ENCODE measurements around the gene CRKL. TPM values are rescaled to one million over a fixed set of nuclear protein-coding genes. Genes with fewer than 3 reads are reported as not detected.

CRKL gene
- total RNA-seq, 2 experiments from 2014 or later: 91.0 to 92.9 TPM

Other genes starting within 250 kb of the CRKL start
- not detected for gene SERPIND1, start 143.3 kb upstream of the CRKL start, total RNA-seq
- gene PI4KA, start 58.6 kb upstream of the CRKL start, total RNA-seq: 100 to 1,000 TPM; 100 to 106 TPM
- gene SNAP29, start 58.4 kb upstream of the CRKL start, total RNA-seq: 10 to 100 TPM; 29.7 to 32.5 TPM
- gene AIFM3, start 49.8 kb downstream of the CRKL start, total RNA-seq: under 1 TPM; 0.37 to 0.94 TPM
- gene LZTR1, start 64.9 kb downstream of the CRKL start, total RNA-seq: 10 to 100 TPM; 80.1 to 80.9 TPM
- 10 to 100 TPM; 33.6 to 33.8 TPM for gene THAP7, start 84.7 kb downstream of the CRKL start, total RNA-seq
- 1 to 10 TPM in 1 of 2 experiments, under 1 TPM in 1; 0.82 to 1.9 TPM for gene P2RX6, start 97.8 kb downstream of the CRKL start, total RNA-seq
- gene SLC7A4, start 115.2 kb downstream of the CRKL start, total RNA-seq: 1 to 10 TPM in 1 of 2 experiments, under 1 TPM in 1; 0.79 to 1.2 TPM
- gene LRRC74B, start 128.5 kb downstream of the CRKL start, total RNA-seq: not detected